Vagina (tissue), 2 donors: ENCODE results near the gene SLA2. TPM values are rescaled to one million over a fixed set of nuclear protein-coding genes. Genes with fewer than 3 reads are reported as not detected.

Experiments used
- DNase-seq, 2 donors: peaks; one replicate each; pipeline ENCODE4 v3.0.0-alpha.2; 2017; ENCODE audit errors: extremely low spot score in 2 of 2
- H3K27ac ChIP-seq: fragments of 200-600 bp; sonication (generic); one replicate; pipeline ENCODE4 v1.5.1; 2019
- H3K27me3 ChIP-seq: fragments of 200-600 bp; sonication (generic); one replicate; pipeline ENCODE4 v1.5.1; 2019
- H3K36me3 ChIP-seq, 2 donors: fragments of 200-600 bp; sonication (generic); one replicate each; pipeline ENCODE4 v1.5.1; 2017 to 2019
- H3K4me1 ChIP-seq: fragments of 200-600 bp; sonication (generic); one replicate; pipeline ENCODE4 v1.5.1; 2019
- H3K4me3 ChIP-seq, 2 donors: fragments of 200-600 bp; sonication (generic); 1 replicate in 1 of 2; 2 replicates in 1 of 2; pipeline ENCODE4 v1.5.1; 2016 to 2019
- H3K9me3 ChIP-seq: fragments of 200-600 bp; sonication (generic); one replicate; pipeline ENCODE4 v1.5.1; 2019
- POLR2A ChIP-seq, 2 donors: fragments of 450-650 bp; IDR thresholded peaks; one replicate each; pipeline ENCODE4 v1.6.1; 2017; ENCODE audit warnings: antibody characterized with exemption in 2 of 2, mild to moderate bottlenecking in 2 of 2, moderate library complexity in 2 of 2
- POLR2AphosphoS5 ChIP-seq, 2 donors: sonication (generic); formaldehyde crosslinking; IDR thresholded peaks; one replicate each; pipeline ENCODE4 v1.9.0; 2017; ENCODE audit warnings: antibody characterized with exemption in 2 of 2, mild to moderate bottlenecking in 2 of 2, low read depth in 1 of 2; ENCODE audit not compliant: insufficient read depth in 1 of 2
- intact Hi-C: fragments of 100-400 bp; cut with DNase I; formaldehyde crosslinking; loops from one replicate; pipeline ENCODE4 v1.15.1; 2023
- total RNA-seq: library from RNA; depleted of rRNA; stranded (reverse); fragments of >200 nt; gene quantifications from one replicate; pipeline ENCODE4 v1.2.3, GENCODE V29; 2016
- TF ChIP-seq, protein P1 (sequence below), 3 experiments: fragments of 450-650 bp in 2 of 3; fragments of 200-600 bp in 1 of 3; sonication (generic) in 1 of 3; IDR thresholded peaks; one replicate each; pipeline ENCODE4 v1.5.1; 2017 to 2019; ENCODE audit warnings: antibody characterized with exemption in 3 of 3, mild to moderate bottlenecking in 2 of 3, moderate library complexity in 2 of 3

SLA2 gene
- total RNA-seq, 1 donor from 2014 or later = 3.7 TPM

DNA sequence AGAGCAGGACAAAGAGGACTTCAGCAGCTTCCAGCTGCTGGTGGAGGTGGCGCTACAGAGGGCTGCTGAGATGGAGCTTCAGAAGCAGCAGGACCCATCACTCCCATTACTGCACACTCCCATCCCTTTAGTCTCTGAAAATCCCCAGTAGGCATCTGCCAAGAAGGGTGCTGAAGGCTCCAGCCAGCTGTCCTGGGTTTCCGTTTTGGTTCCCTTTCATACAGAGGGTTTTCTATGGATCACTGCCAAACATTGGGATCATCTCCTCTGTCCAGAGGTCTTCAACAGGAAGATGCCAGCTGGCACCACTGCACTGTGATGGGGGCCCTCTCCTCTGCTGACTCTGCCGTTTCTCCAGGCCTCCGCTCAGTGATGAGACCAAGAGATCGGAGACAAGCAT lies 54.7 kb downstream of the SLA2 start:
- Histone ChIP-seq H3K4me3 (no peak overlapping the region), H3K27ac (no peak overlapping the region), H3K9me3 (no peaks in the 10 kb centered on the region), H3K4me1 (no peaks in the 10 kb centered on the region), H3K27me3 (no peaks in the 10 kb centered on the region), H3K36me3 (peaks cover 0 to 5% of the 10 kb centered on the region in 2 donors)
- no peak for DNase-seq
- TF ChIP-seq, protein P1, sequence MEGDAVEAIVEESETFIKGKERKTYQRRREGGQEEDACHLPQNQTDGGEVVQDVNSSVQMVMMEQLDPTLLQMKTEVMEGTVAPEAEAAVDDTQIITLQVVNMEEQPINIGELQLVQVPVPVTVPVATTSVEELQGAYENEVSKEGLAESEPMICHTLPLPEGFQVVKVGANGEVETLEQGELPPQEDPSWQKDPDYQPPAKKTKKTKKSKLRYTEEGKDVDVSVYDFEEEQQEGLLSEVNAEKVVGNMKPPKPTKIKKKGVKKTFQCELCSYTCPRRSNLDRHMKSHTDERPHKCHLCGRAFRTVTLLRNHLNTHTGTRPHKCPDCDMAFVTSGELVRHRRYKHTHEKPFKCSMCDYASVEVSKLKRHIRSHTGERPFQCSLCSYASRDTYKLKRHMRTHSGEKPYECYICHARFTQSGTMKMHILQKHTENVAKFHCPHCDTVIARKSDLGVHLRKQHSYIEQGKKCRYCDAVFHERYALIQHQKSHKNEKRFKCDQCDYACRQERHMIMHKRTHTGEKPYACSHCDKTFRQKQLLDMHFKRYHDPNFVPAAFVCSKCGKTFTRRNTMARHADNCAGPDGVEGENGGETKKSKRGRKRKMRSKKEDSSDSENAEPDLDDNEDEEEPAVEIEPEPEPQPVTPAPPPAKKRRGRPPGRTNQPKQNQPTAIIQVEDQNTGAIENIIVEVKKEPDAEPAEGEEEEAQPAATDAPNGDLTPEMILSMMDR (IDR thresholded peaks at IDR 0.05) = no peak
- TF ChIP-seq POLR2A (IDR thresholded peaks at IDR 0.05) = no peak
- TF ChIP-seq POLR2AphosphoS5 (IDR thresholded peaks at IDR 0.05; ENCODE audit: insufficient read depth in 1 of 2, low read depth in 1 of 2) = no peak
- intact Hi-C loops = loop anchor here (5.0 kb wide), 1 partner anchor 34 kb away; no protein-coding TSS in a partner anchor

DNA sequence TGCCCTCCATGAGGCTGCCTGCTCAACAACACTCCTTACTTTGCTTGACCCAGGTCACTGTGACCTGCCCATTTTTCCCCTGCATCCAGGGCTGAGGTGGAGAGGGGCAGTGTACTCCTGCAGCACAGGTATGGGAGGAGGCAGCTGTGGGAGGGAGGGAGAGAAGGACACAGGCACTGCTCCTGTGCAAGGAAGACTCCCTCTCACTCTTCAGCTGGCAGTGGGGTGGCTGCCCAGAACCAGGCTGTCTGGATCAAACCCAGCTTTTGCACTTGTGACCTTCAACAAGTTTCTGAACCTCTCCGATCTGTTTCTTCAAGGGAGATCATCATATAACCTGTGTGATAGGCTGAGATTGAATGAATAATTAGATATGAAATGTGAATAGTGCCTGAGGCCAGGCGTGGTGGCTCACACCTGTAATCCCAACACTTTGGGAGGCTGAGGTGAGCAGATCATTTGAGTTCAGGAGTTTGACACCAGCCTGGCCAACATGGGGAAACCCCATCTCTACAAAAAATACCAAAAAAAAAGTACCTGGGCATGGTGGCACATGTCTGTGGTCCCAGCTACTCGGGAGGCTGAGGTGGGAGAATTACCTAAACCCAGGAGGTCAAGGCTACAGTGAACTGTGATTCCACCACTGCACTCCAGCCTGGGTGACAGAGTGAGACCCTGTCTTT lies 58.5 kb downstream of the SLA2 start:
- Histone ChIP-seq H3K27ac (no peak overlapping the region), H3K4me1 (no peaks in the 10 kb centered on the region), H3K27me3 (no peaks in the 10 kb centered on the region), H3K4me3 (no peak overlapping the region), H3K36me3 (peaks cover 0 to 5% of the 10 kb centered on the region in 2 donors), H3K9me3 (no peaks in the 10 kb centered on the region)
- DNase-seq = no peak
- intact Hi-C loops = no loop called here
- TF ChIP-seq POLR2A (IDR thresholded peaks at IDR 0.05) = no peak
- TF ChIP-seq POLR2AphosphoS5 (IDR thresholded peaks at IDR 0.05; ENCODE audit: insufficient read depth in 1 of 2, low read depth in 1 of 2) = no peak
- TF ChIP-seq, protein P1 (IDR thresholded peaks at IDR 0.05) = no peak

DNA sequence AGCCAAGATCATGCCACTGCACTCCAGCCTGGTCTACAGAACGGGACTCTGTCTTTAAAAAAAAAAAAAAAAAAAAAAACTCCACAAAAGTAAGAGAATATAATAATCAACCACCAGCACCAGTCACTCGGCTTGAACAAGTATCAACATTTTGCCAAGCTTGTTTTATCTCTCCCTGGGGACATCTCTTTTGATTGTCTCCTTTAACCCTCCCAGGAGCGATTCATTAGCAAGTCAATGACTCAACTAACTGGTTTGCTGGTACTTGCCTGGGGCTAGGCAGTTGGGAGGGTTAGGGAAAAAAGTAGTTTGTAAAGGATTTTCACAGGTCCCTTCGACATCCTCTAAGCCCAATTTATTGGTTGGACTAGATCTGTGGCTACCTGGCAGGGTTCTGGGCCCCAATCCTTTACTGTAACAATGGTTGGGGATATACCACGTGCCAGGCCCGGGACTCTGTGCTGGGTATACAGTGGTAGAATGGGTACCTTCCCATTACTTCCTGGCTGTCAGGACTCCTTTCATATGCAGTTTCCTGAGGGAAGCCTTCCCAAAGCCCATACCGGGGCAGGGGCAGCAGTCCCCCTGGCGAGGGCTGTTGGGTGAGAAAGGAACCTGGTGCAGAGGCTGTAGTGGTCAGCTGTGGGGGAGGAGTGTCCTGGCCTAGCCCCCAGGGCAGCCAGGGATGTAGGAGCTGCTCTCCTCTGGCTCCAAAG lies 60.4 kb downstream of the SLA2 start:
- Histone ChIP-seq H3K9me3 (no peaks in the 10 kb centered on the region), H3K36me3 (no peaks in the 10 kb centered on the region), H3K4me1 (no peaks in the 10 kb centered on the region), H3K4me3 (no peak overlapping the region), H3K27me3 (no peaks in the 10 kb centered on the region), H3K27ac (no peak overlapping the region)
- intact Hi-C loops = no loop called here
- no peak for DNase-seq
- TF ChIP-seq POLR2A (IDR thresholded peaks at IDR 0.05) = no peak
- no peak for TF ChIP-seq POLR2AphosphoS5 (IDR thresholded peaks at IDR 0.05; ENCODE audit: insufficient read depth in 1 of 2, low read depth in 1 of 2)
- TF ChIP-seq, protein P1 (IDR thresholded peaks at IDR 0.05) = no peak

DNA sequence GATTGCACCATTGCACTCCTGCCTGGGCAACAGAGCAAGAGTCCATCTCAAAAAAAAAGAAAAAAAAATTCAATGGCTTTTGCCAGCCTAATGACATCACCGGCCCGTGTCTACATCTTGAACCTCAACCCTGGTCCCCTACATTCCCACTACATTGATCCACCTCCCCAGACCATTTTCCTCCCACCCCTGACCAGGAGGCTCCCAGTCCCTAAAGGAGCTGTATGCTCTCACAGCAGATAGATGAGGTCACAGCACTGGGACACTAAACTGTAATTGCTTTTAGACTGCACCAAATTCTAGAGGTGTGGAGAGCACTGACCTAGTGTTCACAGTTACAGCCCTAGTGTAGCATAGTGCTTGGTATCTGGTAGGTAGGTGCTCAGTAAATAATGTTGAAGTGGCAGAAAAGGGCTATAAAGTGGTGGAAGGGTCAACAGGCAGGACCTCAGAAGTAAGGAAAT lies 61.9 kb downstream of the SLA2 start:
- Histone ChIP-seq H3K4me1 (no peaks in the 10 kb centered on the region), H3K36me3 (peaks cover 0 to 11% of the 10 kb centered on the region in 2 donors)
- intact Hi-C loops = no loop called here

More for the DNA sequence above, 61.9 kb downstream of the SLA2 start:
- no peak for TF ChIP-seq POLR2AphosphoS5 (IDR thresholded peaks at IDR 0.05; ENCODE audit: insufficient read depth in 1 of 2, low read depth in 1 of 2)
- TF ChIP-seq, protein P1 (IDR thresholded peaks at IDR 0.05) = no peak
- TF ChIP-seq POLR2A (IDR thresholded peaks at IDR 0.05) = no peak
- Histone ChIP-seq H3K9me3 (no peaks in the 10 kb centered on the region), H3K4me3 (no peak overlapping the region), H3K27me3 (no peaks in the 10 kb centered on the region), H3K27ac (no peak overlapping the region)
- no peak for DNase-seq
